Ascending aorta (tissue), 2 donors: ENCODE data around the gene CHD9. TPM values are rescaled to one million over a fixed set of nuclear protein-coding genes. Genes with fewer than 3 reads are reported as not detected.

Experiments
- DNase-seq, 2 donors: peaks; one replicate each; pipeline ENCODE4 v3.0.0-alpha.2; 2019; ENCODE audit warnings: low spot score in 2 of 2
- H3K27ac ChIP-seq, 2 donors: fragments of 200-600 bp; sonication (generic); one replicate each; pipeline ENCODE4 v1.5.1; 2016 to 2017; ENCODE audit warnings: mild to moderate bottlenecking in 1 of 2
- H3K27me3 ChIP-seq: fragments of 200-600 bp; sonication (generic); one replicate; pipeline ENCODE4 v1.5.1; 2017
- H3K36me3 ChIP-seq, 2 donors: fragments of 200-600 bp; sonication (generic); one replicate each; pipeline ENCODE4 v1.5.1; 2016
- H3K4me1 ChIP-seq, 2 donors: fragments of 200-600 bp; sonication (generic); one replicate each; pipeline ENCODE4 v1.5.1; 2016 to 2017; ENCODE audit warnings: mild to moderate bottlenecking in 1 of 2
- H3K4me3 ChIP-seq, 2 donors: fragments of 200-600 bp; sonication (generic); one replicate each; pipeline ENCODE4 v1.5.1; 2016 to 2017; ENCODE audit warnings: mild to moderate bottlenecking in 1 of 2
- H3K9me3 ChIP-seq, 2 donors: fragments of 200-600 bp; sonication (generic); one replicate each; pipeline ENCODE4 v1.5.1; 2016
- CTCF ChIP-seq, 3 experiments: fragments of 200-600 bp in 2 of 3; fragments of 450-650 bp in 1 of 3; sonication (generic) in 2 of 3; IDR thresholded peaks; one replicate each; pipeline ENCODE4 v1.5.1; 2016 to 2019; ENCODE audit warnings: antibody characterized with exemption in 3 of 3, mild to moderate bottlenecking in 1 of 3, moderate library complexity in 1 of 3
- intact Hi-C: fragments of 100-400 bp; cut with DNase I; formaldehyde crosslinking; loops from one replicate; pipeline ENCODE4 v1.15.1; 2023
- total RNA-seq: library from RNA; depleted of rRNA; stranded (reverse); fragments of >200 nt; gene quantifications from one replicate; pipeline ENCODE4 v1.1.0, GENCODE V29; 2016

Gene CHD9
- total RNA-seq, 1 donor from 2014 or later = 56.9 TPM

- Histone ChIP-seq H3K36me3 (no peaks in the 10 kb centered on the region), H3K27me3 (no peaks in the 10 kb centered on the region), H3K4me1 (no peaks in the 10 kb centered on the region), H3K4me3 (no peak overlapping the region), H3K9me3 (no peaks in the 10 kb centered on the region), H3K27ac (no peak overlapping the region)
- no peak for TF ChIP-seq CTCF (IDR thresholded peaks at IDR 0.05)
- no peak for DNase-seq
- intact Hi-C loops = no loop called here
These were observed 144.1 kb downstream of the CHD9 start for GRCh38 chr16:53198933-53199332.

- intact Hi-C loops = no loop called here
- no peak for TF ChIP-seq CTCF (IDR thresholded peaks at IDR 0.05)
- Histone ChIP-seq H3K27me3 (no peaks in the 10 kb centered on the region), H3K9me3 (no peaks in the 10 kb centered on the region), H3K36me3 (no peaks in the 10 kb centered on the region), H3K4me3 (no peak overlapping the region), H3K27ac (no peak overlapping the region), H3K4me1 (no peaks in the 10 kb centered on the region)
- DNase-seq = no peak
These were observed 147.1 kb downstream of the CHD9 start for GRCh38 chr16:53201900-53202299.

- Histone ChIP-seq H3K9me3 (no peaks in the 10 kb centered on the region), H3K36me3 (no peaks in the 10 kb centered on the region), H3K4me3 (no peak overlapping the region), H3K27ac (no peak overlapping the region), H3K27me3 (no peaks in the 10 kb centered on the region), H3K4me1 (peaks cover 0 to 2% of the 10 kb centered on the region in 2 donors)
- DNase-seq = no peak
- intact Hi-C loops = no loop called here
- TF ChIP-seq CTCF (IDR thresholded peaks at IDR 0.05) = no peak
These were observed 147.6 kb downstream of the CHD9 start for GRCh38 chr16:53202398-53202797.

GRCh38 chr16:53207810-53208752 lies 153.3 kb downstream of the CHD9 start:
- H3K4me1 ChIP-seq = peaks cover 0 to 34% of the 10 kb centered on the region in 2 donors
- peak; percentile 30 to 53 (median 40) for TF ChIP-seq CTCF (IDR thresholded peaks at IDR 0.05)
- intact Hi-C loops = loop anchor here (2.0 kb wide), 2 partner anchors 77 to 153 kb away; partner anchors contain the start of gene CHD9
- H3K4me3 ChIP-seq = peak overlapping the region; percentile 46 to 55
- no peaks in the 10 kb centered on the region for H3K9me3 ChIP-seq
- peak overlapping the region; percentile 66 to 68 for H3K27ac ChIP-seq
- H3K27me3 ChIP-seq = no peaks in the 10 kb centered on the region
- DNase-seq = peak in 1 of 2 donors; percentile 67
- H3K36me3 ChIP-seq = no peaks in the 10 kb centered on the region

- Histone ChIP-seq H3K27me3 (no peaks in the 10 kb centered on the region), H3K4me1 (peaks cover 0 to 36% of the 10 kb centered on the region in 2 donors), H3K4me3 (peak overlapping the region; percentile 29 to 43), H3K36me3 (no peaks in the 10 kb centered on the region), H3K9me3 (no peaks in the 10 kb centered on the region), H3K27ac (peak overlapping the region; percentile 19 to 59)
- intact Hi-C loops = no loop called here
- DNase-seq = no peak
- TF ChIP-seq CTCF (IDR thresholded peaks at IDR 0.05) = no peak
These were observed 154.6 kb downstream of the CHD9 start for GRCh38 chr16:53209429-53209828.
